OCI-LY3 (cell line): ENCODE results near the gene NCBP3.

Source experiments
- H2AFZ ChIP-seq: fragments of 200-600, 300-600 bp; shearing (Covaris generic); 2 replicates; pipeline ENCODE4 v1.6.0; 2014; ENCODE audit warnings: antibody characterized with exemption, low read depth, low read length
- H3K27ac ChIP-seq: fragments of 200-600, 300-600 bp; sonication (generic); 2 replicates; pipeline ENCODE4 v1.5.1; 2014; ENCODE audit warnings: mild to moderate bottlenecking, low read length, moderate library complexity, mixed read lengths
- H3K27me3 ChIP-seq: fragments of 200-600, 300-600 bp; sonication (generic); 2 replicates; pipeline ENCODE4 v1.6.1; 2014; ENCODE audit warnings: low read depth, low read length, mixed read lengths
- H3K36me3 ChIP-seq: fragments of 200-600, 300-600 bp; sonication (generic); replicated peaks from 2 replicates; pipeline ENCODE3; 2014; ENCODE audit warnings: low read depth, low read length, mixed read lengths
- H3K4me1 ChIP-seq: fragments of 300-600, 200-600 bp; sonication (generic); 2 replicates; pipeline ENCODE4 v1.6.1; 2014; ENCODE audit warnings: low read length, mixed read lengths
- H3K4me2 ChIP-seq: fragments of 200-600, 300-600 bp; sonication (generic); 2 replicates; pipeline ENCODE4 v1.6.1; 2014; ENCODE audit warnings: low read length, mixed read lengths
- H3K4me3 ChIP-seq: fragments of 300-600, 200-600 bp; sonication (generic); 2 replicates; pipeline ENCODE4 v1.5.1; 2014; ENCODE audit warnings: antibody characterized with exemption, mild to moderate bottlenecking, low read length, moderate library complexity
- H3K79me2 ChIP-seq: fragments of 300-600, 200-600 bp; shearing (Covaris generic); 2 replicates; pipeline ENCODE4 v1.6.1; 2014; ENCODE audit warnings: mild to moderate bottlenecking, low read length, mixed read lengths
- H3K9ac ChIP-seq: fragments of 300-600, 200-600 bp; shearing (Covaris generic); 2 replicates; pipeline ENCODE4 v1.6.0; 2014; ENCODE audit warnings: mild to moderate bottlenecking, low read length, moderate library complexity
- H3K9me3 ChIP-seq: fragments of 200-600, 300-600 bp; shearing (Covaris generic); 2 replicates; pipeline ENCODE4 v1.6.1; 2014; ENCODE audit warnings: low read length, mixed read lengths; ENCODE audit not compliant: insufficient read depth
- H4K20me1 ChIP-seq: fragments of 200-600, 300-600 bp; sonication (generic); 2 replicates; pipeline ENCODE4 v1.6.1; 2016; ENCODE audit warnings: low read length, mixed read lengths; ENCODE audit not compliant: insufficient read depth
- EZH2phosphoT487 ChIP-seq: fragments of 200-600 bp; shearing (Covaris generic); IDR thresholded peaks from 2 replicates; pipeline ENCODE4 v1.6.1; 2018; ENCODE audit warnings: antibody characterized with exemption, mixed run types, low read depth
- TF ChIP-seq, protein P1 (sequence below): fragments of 200-600, 300-600 bp; sonication (generic); IDR thresholded peaks from 2 replicates; pipeline ENCODE4 v1.5.1; 2014; ENCODE audit warnings: antibody characterized with exemption, low read length, low read depth

The NCBP3 gene

DNA sequence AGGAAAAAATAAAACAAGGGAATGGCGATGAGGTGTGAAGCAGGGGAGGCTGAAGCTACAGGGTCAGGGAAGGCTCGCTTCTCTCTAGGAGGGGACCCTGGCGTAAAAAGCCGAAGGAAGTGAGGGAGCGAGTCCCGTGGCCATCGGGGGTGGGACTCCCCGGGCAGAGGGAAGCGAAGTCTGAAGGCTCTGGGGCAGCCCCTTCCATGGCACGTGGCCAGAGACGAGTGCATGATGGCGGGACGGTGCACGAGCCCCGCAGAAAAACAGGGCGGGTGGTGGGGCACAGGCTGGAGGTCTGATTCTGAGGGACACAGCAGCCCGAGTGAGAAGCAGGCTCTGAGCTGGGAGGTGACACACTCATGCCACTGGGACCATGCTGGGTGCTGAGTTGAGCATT is 21.1 kb upstream of the NCBP3 start:
- H3K4me1 ChIP-seq: peaks cover 13% of the 10 kb centered on the region
- no peaks in the 10 kb centered on the region for H4K20me1 ChIP-seq
- H2AFZ ChIP-seq: peak overlapping the region; percentile 91
- peak overlapping the region; percentile 32; the same call in 1 of the 2 replicates for H3K4me3 ChIP-seq
- H3K27me3 ChIP-seq: no peaks in the 10 kb centered on the region
- H3K36me3 ChIP-seq: no peaks in the 10 kb centered on the region
- peak overlapping the region; percentile 59 for H3K4me2 ChIP-seq
- H3K9ac ChIP-seq: peak overlapping the region; percentile 29; the same call in 1 of the 2 replicates
- no peak for TF ChIP-seq EZH2phosphoT487
- TF ChIP-seq, protein P1, sequence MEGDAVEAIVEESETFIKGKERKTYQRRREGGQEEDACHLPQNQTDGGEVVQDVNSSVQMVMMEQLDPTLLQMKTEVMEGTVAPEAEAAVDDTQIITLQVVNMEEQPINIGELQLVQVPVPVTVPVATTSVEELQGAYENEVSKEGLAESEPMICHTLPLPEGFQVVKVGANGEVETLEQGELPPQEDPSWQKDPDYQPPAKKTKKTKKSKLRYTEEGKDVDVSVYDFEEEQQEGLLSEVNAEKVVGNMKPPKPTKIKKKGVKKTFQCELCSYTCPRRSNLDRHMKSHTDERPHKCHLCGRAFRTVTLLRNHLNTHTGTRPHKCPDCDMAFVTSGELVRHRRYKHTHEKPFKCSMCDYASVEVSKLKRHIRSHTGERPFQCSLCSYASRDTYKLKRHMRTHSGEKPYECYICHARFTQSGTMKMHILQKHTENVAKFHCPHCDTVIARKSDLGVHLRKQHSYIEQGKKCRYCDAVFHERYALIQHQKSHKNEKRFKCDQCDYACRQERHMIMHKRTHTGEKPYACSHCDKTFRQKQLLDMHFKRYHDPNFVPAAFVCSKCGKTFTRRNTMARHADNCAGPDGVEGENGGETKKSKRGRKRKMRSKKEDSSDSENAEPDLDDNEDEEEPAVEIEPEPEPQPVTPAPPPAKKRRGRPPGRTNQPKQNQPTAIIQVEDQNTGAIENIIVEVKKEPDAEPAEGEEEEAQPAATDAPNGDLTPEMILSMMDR: no peak
- H3K79me2 ChIP-seq: no peaks in the 10 kb centered on the region
- peak overlapping the region; percentile 40; the same call in 1 of the 2 replicates for H3K27ac ChIP-seq
- no peaks in the 10 kb centered on the region for H3K9me3 ChIP-seq

DNA sequence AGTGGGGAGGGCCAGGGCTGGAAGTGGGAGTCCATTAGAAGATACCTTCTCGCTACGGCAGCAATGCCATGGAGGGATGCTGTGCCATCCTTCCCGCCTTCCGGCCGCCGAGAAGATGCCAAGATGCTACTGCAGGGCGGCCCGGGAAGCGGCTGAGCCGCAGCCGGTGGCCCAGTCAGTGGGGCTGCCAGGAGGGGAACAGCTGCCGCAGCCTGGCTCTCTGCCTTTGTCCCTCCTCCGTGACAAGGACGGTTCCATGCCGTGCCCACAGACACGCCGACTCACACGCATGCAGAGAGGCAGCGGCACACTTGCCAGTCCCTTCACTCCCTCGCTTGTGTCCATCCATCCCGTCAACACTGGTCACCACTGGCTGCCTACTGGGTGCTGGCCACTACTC is 20.2 kb upstream of the NCBP3 start:
- Histone ChIP-seq H3K4me3 (no peak overlapping the region), H3K27ac (no peak overlapping the region), H3K4me2 (no peak overlapping the region), H4K20me1 (no peaks in the 10 kb centered on the region), H3K9ac (no peak overlapping the region), H3K27me3 (no peaks in the 10 kb centered on the region), H3K79me2 (no peaks in the 10 kb centered on the region), H3K36me3 (no peaks in the 10 kb centered on the region), H3K4me1 (peaks cover 13% of the 10 kb centered on the region), H3K9me3 (no peaks in the 10 kb centered on the region), H2AFZ (no peak overlapping the region)
- TF ChIP-seq, protein P1: no peak
- no peak for TF ChIP-seq EZH2phosphoT487

DNA sequence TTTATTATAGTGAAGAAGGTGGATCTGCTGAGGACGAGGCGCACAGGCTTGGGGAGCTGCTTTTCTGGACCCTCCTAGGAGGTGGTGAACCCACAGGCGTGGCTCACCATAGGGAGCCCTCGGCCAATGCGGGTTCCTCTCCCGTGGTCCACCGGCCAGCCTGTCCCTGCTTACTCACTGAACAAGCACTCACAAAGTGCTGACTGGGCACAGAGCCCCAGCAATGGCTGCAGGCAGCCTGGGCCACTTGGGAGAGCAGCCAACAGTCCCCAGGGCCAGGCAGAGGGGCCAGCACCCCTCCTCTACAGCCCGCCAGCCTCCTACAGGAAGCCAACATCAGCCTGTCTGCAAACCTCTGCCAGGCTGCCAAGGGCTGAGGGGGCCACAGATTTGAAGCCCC is 19.1 kb upstream of the NCBP3 start:
- H3K79me2 ChIP-seq: no peaks in the 10 kb centered on the region
- H3K4me2 ChIP-seq: no peak overlapping the region
- peaks cover 13% of the 10 kb centered on the region for H3K4me1 ChIP-seq
- no peak overlapping the region for H3K4me3 ChIP-seq
- no peak overlapping the region for H3K9ac ChIP-seq
- no peak overlapping the region for H3K27ac ChIP-seq
- H3K27me3 ChIP-seq: no peaks in the 10 kb centered on the region
- H3K36me3 ChIP-seq: no peaks in the 10 kb centered on the region
- H4K20me1 ChIP-seq: no peaks in the 10 kb centered on the region
- H3K9me3 ChIP-seq: no peaks in the 10 kb centered on the region
- TF ChIP-seq, protein P1: no peak
- TF ChIP-seq EZH2phosphoT487: no peak
- no peak overlapping the region for H2AFZ ChIP-seq

DNA sequence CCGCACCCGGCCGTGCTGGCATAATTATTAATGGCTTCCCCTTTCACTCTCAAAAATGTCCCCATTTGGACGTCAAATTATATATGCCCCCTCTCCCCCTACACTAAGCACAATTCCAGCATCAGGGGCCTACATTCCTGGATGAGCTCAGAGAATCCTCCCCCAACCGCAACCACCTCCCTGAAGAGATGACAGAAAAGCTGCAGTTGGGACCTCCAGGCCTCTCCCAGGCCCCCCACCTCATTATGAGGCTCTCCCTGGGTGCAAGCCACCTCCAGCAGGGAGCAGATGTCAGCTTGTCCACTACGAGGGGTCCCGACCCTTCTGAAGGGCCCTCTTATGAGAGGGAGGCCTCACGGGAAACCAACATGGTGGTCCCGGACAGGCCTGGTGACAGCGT is 18.5 kb upstream of the NCBP3 start:
- Histone ChIP-seq H2AFZ (no peak overlapping the region), H3K4me2 (no peak overlapping the region), H3K9me3 (no peaks in the 10 kb centered on the region), H4K20me1 (no peaks in the 10 kb centered on the region), H3K9ac (no peak overlapping the region), H3K79me2 (no peaks in the 10 kb centered on the region), H3K27ac (no peak overlapping the region), H3K4me1 (peaks cover 13% of the 10 kb centered on the region), H3K36me3 (no peaks in the 10 kb centered on the region), H3K4me3 (no peak overlapping the region), H3K27me3 (no peaks in the 10 kb centered on the region)
- TF ChIP-seq, protein P1: no peak
- TF ChIP-seq EZH2phosphoT487: no peak
